Measurements from ENCODE around the gene DSCAML1.
A peak's percentile ranks its signal among the peaks of the same experiment; 100 is the strongest.

Gene DSCAML1

DNA sequence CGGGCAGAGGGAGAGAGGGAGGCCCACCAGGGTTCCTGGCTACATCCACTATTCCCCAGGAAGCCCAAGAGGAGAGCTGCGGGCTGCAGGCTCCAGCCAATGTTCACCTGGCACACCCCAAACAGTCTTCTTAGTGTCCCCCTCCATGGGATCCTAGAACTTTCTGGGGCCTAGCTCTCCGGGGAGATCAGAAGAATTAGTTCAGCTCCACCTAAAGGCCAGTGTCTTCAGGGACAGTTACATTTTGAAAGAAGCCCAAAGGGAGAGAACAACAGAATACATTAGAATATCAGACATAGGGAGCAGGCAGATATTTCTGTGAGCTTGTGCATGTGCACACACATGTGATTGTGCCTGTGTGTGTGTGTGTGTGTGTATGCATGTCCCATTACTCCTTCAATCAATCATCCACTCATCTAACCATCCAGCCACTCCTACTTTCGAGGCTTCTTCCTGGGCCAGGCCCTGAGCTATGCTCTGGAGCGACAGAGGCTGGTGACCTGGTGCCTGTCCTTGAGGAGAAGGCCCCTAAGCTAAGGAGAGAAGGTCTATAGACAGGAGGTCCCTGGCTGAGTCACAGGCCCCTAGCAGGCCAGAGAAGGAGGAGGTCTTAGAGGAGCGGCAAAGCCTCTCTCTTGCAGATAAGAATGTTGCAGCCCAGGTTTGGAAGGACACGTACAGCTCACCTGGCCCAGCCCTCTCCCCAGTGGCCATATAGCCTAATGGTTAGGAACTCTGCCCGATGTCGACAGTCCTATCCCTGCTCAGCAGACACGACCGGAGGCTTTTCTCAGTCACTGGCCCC is 165.5 kb downstream of the DSCAML1 start:
- no peak for DNase-seq

DNA sequence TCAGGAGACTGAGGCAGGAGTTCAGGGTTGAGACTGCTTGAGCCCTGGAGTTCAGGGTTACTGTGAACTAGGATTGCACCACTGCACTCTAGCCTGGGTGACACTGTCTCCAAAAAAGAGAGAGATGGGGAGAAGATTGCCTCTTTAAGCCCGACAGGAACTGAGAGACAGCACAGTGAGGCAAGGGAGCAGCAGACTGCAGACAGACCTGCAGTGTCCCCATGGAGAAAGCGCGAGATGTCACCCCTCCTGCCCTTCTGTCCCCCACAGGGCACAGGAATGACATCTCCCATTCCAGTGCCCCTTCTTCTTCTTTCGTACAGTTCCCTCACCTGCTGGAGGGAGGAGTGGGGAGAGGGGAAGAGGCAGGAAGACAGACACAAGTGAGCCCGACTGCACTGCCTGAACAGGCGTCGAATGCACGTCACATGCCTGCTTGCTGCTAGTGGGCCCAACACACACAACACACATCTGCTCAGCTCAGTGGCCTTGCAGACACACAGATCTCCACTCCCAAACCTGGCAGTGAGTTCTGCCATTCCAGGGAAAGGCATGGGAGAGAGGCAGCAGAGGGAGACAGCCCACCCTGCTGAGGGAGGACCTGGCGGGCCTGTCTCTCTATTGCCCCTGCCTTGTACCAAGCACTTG is 167.0 kb downstream of the DSCAML1 start:
- DNase-seq = no peak

DNA sequence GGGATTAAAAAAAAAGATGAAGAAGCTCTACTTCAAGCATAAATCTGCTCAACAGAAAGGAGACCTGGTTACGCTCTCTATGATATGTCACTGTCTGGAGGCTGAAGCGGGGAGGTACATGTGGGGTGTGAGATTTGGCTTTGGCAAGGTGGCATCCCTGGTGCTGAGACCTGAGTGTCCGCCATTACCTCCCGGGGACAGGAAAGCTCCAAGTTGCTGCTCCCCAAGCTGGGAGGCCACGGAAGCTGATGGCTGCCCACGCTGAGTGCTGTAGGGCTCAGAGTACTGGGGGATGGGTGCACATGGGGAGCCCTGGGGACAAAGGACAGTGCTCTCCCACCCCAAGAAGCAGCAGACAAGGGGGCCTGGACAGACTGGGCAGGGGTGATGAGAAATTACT is 167.9 kb downstream of the DSCAML1 start:
- no peak for DNase-seq

DNA sequence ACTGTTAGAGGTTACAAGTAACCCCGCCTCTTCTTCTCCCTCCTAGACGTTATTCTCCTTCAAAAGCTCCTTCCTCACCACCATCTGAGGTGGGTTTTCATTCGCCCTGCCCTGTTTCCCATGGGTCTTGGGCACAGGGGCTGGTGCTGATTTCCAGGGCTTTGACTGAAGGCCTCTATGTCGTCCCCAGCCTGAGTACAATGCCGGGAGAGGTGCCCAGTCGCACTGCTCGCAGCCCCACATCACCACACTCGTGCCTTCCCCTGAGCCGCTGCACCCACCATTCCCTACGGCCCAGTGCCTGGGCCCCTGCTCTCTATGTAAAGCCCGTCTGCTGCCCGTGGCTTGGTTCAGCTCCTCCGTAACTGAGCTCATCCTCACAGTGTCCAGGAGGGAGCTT is 169.8 kb downstream of the DSCAML1 start:
- no peak for DNase-seq

DNA sequence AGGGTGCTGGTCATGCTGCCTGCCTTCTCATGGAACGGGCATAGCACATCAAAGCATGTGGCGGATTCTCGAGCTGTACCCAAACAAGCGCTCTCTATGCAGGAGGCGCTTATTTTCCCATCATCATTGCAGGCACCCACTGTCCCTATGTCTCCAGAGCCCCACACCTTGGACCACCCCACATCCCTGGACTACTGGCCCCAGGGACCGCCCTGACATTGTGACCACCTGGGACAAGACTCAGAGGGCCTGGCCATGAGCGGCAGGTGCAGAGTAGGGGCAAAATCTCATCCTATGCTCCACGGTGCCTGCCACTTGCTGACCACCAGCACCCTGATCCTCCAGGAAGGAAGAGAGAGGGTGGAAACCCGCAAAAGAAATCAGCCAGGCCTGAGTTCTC is 170.4 kb downstream of the DSCAML1 start:
- DNase-seq = no peak

DNA sequence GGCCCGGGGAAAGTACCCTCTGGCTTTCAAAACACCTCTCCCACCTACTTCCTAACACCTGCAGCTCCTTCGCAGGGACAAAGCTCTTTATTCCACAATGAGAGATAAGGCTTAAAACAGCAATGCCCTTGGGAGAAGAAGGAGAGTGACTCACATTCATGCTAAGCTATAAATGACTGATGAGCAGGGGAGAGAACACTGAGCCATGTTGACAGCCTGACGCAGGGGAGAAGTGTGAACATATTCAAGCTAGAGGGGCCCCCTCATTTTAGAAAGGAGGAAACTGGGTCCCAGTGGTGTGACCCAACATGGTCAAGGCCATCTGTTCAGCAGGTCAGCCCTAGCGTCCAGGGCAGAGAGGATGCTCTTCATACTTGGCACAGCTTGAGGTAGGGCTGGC is 171.8 kb downstream of the DSCAML1 start:
- no peak for DNase-seq

DNA sequence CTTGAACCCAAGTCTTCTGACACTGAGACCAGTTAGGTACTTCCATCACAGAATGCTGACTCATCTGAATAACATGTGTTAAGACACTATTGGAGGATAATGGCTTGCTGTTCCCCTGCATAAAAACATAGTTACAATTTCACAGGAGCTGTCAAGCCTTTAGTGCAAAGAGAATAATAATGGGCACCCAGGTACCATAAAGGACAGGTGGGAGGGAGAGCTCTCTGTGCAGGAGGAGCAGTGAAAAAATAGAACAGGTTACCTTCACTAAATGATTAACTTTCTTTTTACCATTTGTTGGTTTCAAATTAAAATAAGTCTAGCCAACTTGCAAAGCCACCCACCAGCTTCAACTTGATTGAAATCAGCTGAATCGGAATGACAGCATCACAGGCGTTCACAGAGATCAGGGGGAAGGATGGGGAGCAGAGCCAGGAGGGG is 173.2 kb downstream of the DSCAML1 start:
- peak; percentile 74 for DNase-seq

DNA sequence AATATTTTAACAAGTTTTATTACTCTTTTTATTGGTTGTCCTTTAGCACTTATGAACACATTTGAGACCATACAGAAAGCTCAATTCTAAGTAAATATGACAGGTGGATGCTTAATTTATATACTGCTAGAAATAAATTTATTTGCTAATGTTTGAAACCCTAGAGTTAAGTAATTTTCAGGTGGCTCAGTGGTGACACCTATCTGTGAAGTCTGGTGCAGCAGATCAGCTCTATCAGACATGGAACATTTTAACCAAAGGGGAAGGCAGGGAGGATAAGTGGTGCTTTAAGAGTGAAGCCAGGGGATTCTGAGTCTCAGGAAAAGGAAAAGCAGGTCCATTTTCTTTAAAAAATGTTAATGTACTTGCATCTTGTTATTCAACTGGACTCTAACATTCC is 175.8 kb downstream of the DSCAML1 start:
- DNase-seq = no peak

DNA sequence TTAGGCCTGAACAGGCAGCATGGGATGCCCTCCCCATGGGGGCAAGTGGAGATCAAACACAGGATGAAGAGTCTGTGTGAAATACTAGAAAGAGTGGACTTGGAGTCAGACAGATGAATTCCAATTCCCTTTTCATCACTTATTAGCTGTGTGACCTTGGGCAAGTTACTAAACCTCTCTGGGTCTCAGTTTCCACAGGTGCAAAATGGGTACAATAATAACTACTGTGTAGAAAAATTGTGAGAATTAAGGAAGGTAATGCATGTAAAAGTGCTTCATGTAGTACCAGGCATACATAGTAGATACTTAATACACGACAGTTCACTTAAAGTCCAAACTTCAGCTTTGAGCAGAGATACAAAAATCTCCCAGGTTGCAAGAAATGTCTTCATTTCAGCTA is 176.4 kb downstream of the DSCAML1 start:
- no peak for DNase-seq

DNA sequence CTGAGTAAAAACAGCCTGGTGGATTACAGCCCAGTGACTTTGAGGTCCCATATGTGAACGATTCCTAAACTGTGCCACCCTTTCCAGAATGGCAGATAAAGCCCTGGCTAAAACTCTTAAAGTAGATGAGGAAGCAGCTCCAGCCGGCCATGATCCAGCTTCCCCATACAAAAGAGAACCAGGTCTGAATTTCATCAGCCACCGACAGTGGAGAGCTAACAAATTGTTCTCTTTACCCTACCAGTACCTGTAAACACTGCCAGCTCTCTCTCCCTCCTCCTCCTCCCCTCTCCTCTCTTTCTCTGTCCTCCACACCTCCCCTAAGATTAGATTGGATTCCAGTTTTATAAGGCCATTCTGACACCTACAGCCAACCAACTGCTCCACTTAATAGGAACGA is 176.9 kb downstream of the DSCAML1 start:
- DNase-seq = no peak

DNA sequence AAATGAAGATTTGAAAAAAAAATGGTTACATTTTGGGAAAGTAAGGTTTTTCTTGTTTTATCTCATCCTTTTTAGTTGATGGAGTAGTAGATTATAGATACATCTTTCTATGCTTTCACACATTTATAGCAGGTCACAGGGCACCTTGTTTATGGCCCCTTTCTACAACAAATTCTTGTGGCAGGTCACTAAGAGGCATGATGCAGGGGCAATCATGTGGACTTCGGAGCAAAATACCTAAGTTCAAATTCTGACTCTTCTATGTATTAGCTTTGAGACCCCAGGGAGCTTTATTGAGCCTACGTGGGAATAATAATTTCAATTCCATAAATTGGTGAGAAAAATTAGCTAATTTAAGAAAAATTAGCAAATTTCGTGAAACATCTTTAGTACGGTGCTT is 177.4 kb downstream of the DSCAML1 start:
- DNase-seq = no peak

DNA sequence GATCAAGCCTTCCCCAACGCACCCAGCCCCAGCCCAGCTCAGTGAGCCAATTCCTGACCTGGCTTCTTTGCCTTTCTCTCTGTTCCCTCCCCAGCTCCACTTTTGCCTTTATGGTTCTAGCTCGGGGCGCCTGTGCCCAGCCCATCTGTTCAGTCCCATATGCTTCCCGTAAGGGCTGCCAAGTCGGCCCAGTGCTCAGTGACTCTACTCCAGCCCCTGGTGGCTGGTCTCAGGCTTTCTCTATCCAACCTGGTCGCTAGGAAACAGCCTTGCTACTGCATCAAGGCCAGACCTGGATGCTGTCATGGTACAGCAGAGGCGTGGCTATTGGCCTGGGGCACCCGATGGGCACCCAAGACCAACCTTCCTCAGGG is 178.0 kb downstream of the DSCAML1 start:
- DNase-seq = peak; percentile 65

DNA sequence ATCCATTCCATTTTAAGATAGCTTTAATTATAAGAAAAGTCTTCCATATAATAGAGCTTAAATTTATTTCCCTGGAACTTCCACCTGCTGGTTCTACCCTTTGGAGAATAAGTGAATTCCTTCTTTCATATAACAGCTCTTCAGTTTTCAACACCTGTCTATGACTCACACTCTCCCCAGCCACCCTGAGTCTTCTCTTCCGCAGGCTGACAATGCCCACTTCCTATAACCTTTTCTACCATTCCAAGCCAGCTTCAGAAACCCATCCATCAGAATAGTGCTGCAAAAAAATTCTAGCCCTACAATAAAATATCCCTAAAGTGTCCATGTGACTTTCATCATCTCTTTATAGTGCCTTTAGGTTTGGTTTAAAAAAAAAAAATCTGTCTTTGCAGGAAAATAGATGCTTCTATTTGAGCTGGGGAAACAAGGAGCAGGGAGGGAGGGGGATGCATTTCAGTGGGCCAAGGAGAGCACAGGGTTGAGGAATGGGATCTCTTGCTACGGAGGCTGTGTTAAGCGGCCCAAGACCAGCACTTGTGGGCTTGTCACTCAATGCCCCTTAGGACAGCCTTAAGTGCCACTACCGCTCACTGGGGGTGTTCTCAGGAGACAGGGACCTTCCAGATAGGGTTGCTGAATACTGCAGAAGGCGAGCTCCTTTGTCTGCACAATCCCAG is 178.6 kb downstream of the DSCAML1 start:
- DNase-seq = no peak

DNA sequence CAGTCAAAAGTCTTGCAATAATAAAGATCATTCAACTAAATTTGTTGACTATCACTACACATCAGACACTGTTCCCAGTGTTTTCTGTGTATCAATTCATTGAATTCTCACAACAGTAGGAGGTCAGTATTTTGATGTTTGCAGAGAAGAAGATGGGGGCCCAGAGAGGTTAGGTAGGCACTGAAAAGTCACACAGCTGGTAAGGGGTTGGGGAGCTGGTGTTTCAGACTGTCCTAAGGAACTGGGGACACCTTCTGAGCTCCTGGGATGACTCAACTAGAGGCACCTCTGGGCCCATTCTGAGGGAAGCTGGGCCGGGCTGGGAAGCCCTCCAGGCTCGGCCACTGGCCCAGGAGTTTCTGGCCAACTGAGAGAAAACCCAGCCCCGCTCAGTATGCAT is 180.0 kb downstream of the DSCAML1 start:
- DNase-seq = no peak

DNA sequence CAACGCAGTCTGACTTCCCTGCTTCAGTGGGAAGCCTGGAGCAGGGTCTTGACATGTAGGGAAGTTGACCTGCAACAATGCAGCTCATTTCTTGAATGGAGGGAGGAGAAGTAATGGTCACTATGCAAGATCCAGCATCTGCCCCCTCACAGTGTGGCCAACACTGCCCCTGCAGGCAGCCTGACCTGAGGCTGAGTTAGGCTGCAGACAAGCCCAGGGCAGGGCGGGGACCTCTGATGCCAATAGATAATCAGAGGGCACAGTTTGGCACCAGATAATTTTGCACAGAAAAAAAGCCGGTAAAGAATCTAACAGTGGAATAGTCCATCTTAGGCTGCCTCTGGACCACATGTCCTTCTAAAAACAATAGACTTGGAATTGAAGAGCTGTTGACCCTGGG is 182.3 kb downstream of the DSCAML1 start:
- no peak for DNase-seq

DNA sequence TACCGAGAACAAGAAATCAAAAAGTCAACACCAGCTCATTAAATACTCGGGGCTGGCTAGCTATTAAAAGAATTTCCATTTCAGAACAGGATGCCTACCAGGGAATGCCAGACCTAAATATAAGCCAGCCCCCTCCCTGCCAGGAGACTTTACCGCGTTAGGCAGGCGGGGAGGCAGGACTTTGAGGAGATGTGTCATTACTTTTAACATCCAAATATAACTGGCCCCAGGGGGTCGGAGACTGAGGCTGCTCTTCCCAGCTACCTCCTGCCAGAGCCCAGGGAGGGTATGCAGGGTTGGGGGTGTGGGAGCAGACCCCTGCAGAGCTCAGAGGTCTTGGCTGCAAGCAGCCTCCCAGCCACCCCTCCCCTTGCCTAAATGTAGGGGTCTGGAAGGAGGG is 183.5 kb downstream of the DSCAML1 start:
- no peak for DNase-seq

DNA sequence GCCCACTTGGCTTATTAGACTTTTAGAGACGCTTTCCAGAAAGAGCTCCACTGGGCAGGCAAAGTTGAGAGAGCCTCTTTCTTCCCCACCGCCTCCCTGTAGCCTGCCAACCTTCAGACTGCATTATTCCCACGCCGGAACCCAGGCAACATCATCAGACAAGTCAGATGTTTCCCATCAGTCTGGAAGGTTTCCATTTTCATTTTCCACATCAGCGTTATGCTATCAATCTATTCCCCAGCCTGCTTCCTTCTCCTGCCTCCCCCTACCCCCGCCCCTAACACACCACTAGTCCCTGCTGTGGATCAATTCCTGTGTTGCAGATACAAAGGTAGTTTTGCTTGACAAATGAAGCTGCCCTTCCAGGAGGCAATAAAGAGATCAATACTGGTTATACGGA is 184.8 kb downstream of the DSCAML1 start:
- peak; percentile 41 for DNase-seq

DNA sequence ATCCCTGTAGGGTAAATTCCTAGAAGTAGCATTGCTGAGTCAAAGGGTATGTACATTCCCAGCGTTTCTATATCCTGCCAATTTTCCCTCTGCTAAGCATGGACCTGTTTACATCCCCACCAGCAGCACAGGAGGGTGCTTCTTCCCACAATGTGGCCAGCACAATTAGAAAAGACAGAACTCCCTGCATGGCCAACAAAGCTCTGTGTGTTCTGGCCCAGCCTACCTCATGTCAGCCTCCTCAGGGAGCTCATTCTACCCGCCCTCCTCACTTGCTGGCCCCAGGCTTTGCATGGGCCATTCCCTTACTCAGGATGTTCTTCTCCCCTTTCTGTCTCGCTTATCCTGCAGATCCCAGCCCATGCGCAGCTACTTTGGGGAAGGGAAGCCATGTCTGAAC is 186.1 kb downstream of the DSCAML1 start:
- no peak for DNase-seq

DNA sequence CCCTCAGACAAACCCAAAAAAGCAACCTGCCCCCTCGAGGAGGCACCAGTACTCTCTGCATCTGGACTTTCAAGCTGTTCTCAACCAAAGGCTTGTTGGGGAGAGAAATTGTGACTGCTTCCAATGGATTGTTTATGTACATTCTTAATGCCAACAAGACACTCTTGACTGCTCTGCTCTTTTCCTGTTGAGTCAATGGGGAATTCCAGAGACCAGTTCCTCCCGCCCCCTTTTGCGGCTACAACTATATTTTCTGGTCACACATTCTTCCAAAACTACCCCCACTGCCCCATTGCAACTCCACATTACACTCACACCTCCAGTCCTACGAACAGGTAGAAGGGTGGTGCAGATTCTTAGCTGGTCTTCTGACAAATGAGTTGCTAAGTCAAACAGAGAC is 187.0 kb downstream of the DSCAML1 start:
- DNase-seq = no peak

DNA sequence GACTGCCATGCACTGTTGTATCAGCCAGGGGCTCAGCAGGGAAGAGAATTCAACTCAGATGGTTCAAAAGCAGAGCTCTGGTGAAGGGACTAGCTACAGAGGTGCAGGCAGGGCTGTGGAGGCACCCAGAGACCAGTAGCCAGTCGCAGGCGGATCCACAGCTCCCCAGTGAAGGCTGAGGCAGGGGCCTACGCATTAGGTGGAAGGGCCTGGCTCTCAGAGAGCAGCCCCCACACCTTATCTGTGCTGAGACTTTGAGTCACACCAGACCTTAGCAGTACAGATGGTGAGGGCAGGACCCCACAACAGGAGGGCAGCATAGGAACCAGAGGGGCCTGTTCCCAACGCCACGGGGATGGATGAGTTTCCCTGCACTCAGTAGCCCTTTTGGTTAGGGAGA is 189.6 kb downstream of the DSCAML1 start:
- DNase-seq = no peak

DNA sequence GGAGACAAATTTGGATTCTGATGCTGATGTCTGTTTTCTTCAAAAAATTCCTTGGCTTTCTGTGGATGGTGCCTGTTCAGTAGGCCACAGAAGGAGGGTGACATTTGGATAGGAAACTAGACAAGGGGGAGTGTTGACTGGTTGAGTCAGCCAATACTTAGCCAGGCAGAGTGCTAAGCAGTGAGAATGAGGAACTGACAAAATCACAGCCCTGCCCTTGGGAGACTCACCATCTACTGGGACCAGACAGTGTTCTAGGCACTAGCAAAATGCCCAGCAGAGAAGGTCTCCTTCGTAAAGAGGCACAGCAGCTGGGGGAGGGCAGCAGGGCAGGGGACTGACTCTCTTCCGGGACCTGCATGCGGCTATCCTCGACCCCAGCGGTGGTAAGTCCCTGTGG is 190.2 kb downstream of the DSCAML1 start:
- DNase-seq = no peak

DNA sequence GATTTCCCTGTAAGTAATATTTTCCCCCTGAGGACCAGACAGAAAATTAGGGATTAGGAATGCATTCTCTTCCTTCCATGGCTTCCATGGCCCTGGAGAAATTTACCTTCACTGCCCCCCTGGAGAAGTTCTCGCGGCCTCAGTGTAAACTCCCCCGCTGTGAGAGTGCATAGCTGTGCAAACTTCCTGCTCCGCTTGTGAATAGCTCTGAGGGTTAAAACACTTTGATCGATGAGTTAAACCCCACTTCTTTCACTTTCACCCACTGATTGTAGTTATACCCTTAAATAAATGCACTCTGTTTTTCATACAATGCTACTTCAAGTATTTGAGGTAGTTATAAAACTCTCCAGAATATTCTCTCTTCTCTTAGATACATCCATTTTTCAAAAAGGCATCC is 190.8 kb downstream of the DSCAML1 start:
- no peak for DNase-seq

DNA sequence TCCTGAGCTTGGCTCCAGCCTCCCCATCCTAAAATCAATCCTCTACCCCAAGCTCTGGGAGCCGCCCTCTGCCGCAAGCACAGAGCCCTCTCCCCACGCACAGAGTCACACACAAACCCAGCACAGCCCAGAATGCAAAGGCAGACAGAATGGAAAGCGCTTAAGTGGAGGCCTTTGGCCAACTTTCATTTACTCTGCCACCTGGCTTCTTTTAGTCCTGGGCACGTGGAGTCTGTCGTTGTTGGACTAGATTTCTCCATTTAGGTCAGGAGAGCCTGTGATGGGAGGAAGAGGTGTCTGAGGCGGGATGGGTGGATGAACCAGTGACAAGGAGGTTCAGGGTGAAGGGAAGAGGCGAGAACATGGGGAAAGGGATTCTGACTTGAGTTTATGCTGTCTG is 191.7 kb downstream of the DSCAML1 start:
- DNase-seq = no peak

DNA sequence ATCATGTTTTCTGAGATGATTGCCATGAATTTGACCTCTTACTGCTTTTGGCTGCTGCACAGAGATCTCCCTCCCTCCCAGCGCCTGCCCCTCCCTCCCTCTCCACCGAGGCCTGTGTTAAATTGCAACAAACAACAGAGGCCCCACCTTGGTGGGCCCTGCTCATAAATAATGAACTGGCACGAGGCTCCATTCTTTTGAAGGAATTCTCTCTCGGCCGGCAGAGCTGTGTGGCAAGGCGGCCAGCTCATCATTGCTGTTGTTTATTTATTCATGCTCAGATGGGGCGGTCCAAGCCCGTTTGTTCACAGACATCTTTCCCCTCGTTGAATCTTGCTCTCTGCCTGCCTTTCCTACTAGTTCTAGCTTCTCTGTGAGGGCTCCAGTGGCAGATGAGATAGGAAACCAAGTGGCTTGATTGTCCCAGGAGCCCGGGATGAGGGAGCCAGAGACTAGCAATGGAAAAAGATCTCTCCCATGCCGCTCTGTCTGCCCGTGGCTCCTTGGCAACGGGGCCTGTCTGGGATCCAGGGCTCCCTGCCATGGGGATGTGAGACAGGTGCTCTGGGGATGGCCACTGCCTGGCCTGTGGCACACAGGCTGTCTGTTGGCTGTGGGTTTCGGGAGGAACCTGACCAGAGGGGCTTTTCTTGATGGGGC is 192.6 kb downstream of the DSCAML1 start:
- peak; percentile 61 for DNase-seq

Measured in eye (tissue), 1 donor.